Glutamatergic neuron (in vitro differentiated cells): ENCODE results near the gene PPP1R2. TPM values are rescaled to one million over a fixed set of nuclear protein-coding genes. Genes with fewer than 3 reads are reported as not detected.
A peak's percentile ranks its signal among the peaks of the same experiment; 100 is the strongest.
"Not testable (repeated sequence)": the region's sequence is repeated elsewhere in the genome, so short reads cannot be mapped to it uniquely, and the experiment has no call there.

Source experiments
- DNase-seq: peaks from one replicate; pipeline ENCODE4 v3.0.0; 2022
- H3K27ac Mint-ChIP-seq: one replicate; pipeline ENCODE4 v1.8.0; 2020; ENCODE audit warnings: mild to moderate bottlenecking, mixed read lengths, inconsistent platforms; ENCODE audit not compliant: unreplicated experiment
- H3K27me3 Mint-ChIP-seq: one replicate; pipeline ENCODE4 v1.8.0; 2020; ENCODE audit warnings: mild to moderate bottlenecking, moderate library complexity, mixed read lengths, inconsistent platforms; ENCODE audit not compliant: unreplicated experiment
- H3K36me3 Mint-ChIP-seq: one replicate; pipeline ENCODE4 v1.8.0; 2020; ENCODE audit warnings: mild to moderate bottlenecking, mixed read lengths, inconsistent platforms; ENCODE audit not compliant: unreplicated experiment
- H3K4me1 Mint-ChIP-seq: one replicate; pipeline ENCODE4 v1.8.0; 2020; ENCODE audit warnings: mild to moderate bottlenecking, low read depth, mixed read lengths, inconsistent platforms; ENCODE audit not compliant: unreplicated experiment
- H3K4me3 Mint-ChIP-seq: one replicate; pipeline ENCODE4 v1.8.0; 2020; ENCODE audit warnings: mild to moderate bottlenecking, mixed read lengths, inconsistent platforms; ENCODE audit not compliant: unreplicated experiment
- H3K9me3 Mint-ChIP-seq: one replicate; pipeline ENCODE4 v1.8.0; 2020; ENCODE audit warnings: mild to moderate bottlenecking, moderate library complexity, mixed read lengths, inconsistent platforms; ENCODE audit not compliant: unreplicated experiment
- long read RNA-seq: library from polyadenylated mRNA; unstranded; transcript quantifications from one replicate; pipeline ENCODE4 v2.0.0, GENCODE V29; 2020; ENCODE audit not compliant: unreplicated experiment
- total RNA-seq: library from RNA; stranded (reverse); fragmentation: NEBNext Ultra II Directional; extraction: Animal tissue kit (Norgen Biotek cat#: 25700); gene quantifications from one replicate; pipeline ENCODE4 v1.2.1, GENCODE V29; 2021; ENCODE audit not compliant: unreplicated experiment
- TF ChIP-seq, protein P1 (sequence below): fragments of 200-600 bp; sonication (generic); IDR thresholded peaks from one replicate; pipeline ENCODE4 v1.5.0; 2021; ENCODE audit not compliant: partially characterized antibody, unreplicated experiment

PPP1R2 gene
- 29.7 TPM for total RNA-seq
- long read RNA-seq, transcript PPP1R2-206 (6 exons, 3,450 nt), result major isoform, 29 of 35 reads
- long read RNA-seq, partial matches to known transcripts, result 2 of 35 reads
- long read RNA-seq, other reads (novel, unspliced or antisense), result 2 of 35 reads

DNA sequence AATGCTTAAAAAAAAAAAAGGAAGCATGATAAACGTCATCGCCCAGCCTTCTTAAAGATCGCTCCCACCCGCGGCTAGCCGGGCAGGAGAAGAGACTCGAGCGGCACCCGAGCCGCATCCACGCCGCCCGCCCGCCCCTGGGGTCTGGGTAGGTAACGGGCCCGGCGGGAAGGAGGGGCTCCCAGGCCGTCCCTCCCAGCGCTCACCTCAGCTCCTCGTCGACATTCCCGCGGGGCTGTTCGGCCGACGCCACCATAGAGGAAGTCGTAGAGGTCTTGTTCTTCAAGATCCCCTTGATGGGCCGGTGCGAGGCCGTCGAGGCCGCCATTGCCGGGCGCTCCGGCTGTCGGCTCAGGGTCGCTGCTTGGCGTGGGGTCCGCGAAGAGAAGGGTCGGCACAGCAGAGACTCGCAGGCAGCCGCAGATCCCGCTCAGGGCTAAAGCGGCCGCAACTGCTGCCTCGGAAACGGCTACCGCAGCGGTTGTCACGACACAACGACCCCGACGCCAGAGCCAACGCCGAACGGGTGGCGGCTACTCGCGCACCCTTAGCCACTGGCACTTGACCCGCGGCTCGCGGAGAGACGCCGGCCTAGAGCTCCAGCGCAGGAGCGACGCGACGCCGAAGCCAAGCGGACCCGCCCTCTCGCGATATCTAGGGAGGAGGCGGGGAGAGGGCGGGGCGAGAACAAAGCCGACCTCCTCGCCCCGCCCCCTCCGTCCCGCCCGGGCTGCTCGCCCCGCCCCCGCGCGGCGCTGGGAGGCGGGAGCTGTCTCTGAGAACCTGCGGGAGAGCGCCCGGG lies at the start of gene PPP1R2:
TSS of gene PPP1R2 (minus strand) at position 628 of the 802 bp plus-strand sequence. CDS start at position 328, 300 bp downstream.
- peaks cover 2% of the 10 kb centered on the region for H3K27me3 Mint-ChIP-seq
- peaks cover 1% of the 10 kb centered on the region for H3K9me3 Mint-ChIP-seq
- peaks cover 15% of the 10 kb centered on the region for H3K4me1 Mint-ChIP-seq
- H3K36me3 Mint-ChIP-seq, result no peaks in the 10 kb centered on the region
- DNase-seq, result peak; percentile 96
- peak within 1 kb of the TSS; percentile 87 for H3K4me3 Mint-ChIP-seq
- H3K27ac Mint-ChIP-seq, result peak within 1 kb of the TSS; percentile 55
- TF ChIP-seq, protein P1, sequence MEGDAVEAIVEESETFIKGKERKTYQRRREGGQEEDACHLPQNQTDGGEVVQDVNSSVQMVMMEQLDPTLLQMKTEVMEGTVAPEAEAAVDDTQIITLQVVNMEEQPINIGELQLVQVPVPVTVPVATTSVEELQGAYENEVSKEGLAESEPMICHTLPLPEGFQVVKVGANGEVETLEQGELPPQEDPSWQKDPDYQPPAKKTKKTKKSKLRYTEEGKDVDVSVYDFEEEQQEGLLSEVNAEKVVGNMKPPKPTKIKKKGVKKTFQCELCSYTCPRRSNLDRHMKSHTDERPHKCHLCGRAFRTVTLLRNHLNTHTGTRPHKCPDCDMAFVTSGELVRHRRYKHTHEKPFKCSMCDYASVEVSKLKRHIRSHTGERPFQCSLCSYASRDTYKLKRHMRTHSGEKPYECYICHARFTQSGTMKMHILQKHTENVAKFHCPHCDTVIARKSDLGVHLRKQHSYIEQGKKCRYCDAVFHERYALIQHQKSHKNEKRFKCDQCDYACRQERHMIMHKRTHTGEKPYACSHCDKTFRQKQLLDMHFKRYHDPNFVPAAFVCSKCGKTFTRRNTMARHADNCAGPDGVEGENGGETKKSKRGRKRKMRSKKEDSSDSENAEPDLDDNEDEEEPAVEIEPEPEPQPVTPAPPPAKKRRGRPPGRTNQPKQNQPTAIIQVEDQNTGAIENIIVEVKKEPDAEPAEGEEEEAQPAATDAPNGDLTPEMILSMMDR, result no peak

DNA sequence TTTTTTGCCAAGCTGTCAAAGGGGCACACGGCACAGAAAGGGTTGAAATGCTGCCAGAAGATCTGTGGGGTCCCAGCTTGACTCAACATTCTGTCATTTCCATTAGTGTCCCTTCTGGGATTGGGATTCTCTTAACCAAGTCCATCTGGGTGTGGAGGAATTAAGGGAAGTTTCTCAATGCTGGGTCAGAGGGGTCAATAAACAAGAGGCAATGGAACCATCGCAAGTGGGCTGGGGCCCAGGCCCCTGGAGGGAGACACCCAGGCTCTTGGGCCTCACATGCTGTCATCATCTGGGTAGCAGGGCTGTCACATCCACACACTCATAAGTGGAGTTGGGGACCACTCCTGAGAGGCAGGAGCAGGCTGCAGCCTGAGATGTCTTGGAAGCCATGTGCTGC lies 48.7 kb upstream of the PPP1R2 start:
- no peaks in the 10 kb centered on the region for H3K27me3 Mint-ChIP-seq
- H3K36me3 Mint-ChIP-seq, result no peaks in the 10 kb centered on the region
- TF ChIP-seq, protein P1, result no peak
- H3K27ac Mint-ChIP-seq, result no peak overlapping the region
- DNase-seq, result no peak
- no peak overlapping the region for H3K4me3 Mint-ChIP-seq
- H3K4me1 Mint-ChIP-seq, result no peaks in the 10 kb centered on the region
- no peaks in the 10 kb centered on the region for H3K9me3 Mint-ChIP-seq

DNA sequence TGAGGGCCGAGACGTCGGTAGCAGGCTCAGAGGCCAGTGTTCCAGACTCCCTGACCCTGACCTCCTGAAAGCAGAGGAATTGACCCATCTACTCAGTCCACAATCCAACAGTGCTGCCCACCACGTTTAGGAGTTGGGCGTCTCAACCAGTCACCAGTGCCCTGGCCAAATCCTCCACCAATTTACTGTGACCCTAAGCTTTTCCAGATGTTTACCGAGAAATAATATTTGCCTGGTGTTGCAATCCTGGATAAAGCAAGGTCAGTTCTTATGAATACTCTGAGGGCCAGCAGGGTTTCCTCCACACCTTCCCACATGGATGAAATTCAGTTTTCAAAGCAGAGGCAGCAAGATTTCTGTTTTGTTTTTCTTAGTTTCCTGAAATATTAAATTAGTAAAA lies 48.1 kb upstream of the PPP1R2 start:
- no peaks in the 10 kb centered on the region for H3K4me1 Mint-ChIP-seq
- no peaks in the 10 kb centered on the region for H3K9me3 Mint-ChIP-seq
- no peaks in the 10 kb centered on the region for H3K27me3 Mint-ChIP-seq
- H3K27ac Mint-ChIP-seq, result no peak overlapping the region
- no peaks in the 10 kb centered on the region for H3K36me3 Mint-ChIP-seq
- DNase-seq, result no peak
- TF ChIP-seq, protein P1, result no peak
- no peak overlapping the region for H3K4me3 Mint-ChIP-seq

DNA sequence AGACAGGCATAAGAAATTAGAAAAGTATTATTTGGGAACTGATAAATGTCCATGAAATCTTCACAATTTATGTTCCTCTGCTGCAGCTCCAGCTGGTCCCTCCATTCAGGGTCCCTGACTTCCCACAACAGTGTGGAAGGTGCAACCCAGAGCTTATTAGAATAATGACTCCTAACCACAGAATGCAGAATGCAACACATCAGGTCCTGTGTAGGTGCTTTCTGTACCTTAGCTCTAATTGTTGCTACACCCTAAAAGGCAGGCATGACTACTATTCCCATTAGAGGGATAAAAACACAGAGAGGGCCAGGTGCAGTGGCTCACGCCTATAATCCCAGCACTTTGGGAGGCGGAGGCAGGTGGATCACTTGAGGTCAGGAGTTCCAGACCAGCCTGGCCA lies 47.3 kb upstream of the PPP1R2 start:
- not testable (repeated sequence) for H3K4me3 Mint-ChIP-seq, H3K27me3 Mint-ChIP-seq, H3K27ac Mint-ChIP-seq, H3K4me1 Mint-ChIP-seq, H3K36me3 Mint-ChIP-seq, H3K9me3 Mint-ChIP-seq, DNase-seq

DNA sequence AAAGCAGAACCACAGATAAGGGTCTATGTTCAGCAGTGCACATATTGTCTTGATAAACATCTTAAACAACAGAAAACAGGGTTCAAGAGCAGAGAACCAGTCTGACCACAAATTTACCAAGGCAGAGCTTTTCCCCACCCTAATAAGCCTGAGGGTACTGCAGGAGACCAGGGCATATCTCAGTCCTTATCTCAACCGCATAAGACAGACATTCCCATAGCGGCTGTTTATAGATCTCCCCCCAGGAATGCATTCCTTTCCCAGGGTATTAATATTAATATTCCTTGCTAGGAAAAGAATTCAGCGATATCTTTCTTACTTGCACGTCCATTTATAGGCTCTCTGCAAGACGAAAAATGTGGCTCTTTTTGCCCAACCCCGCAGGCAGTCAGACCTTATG lies 46.7 kb upstream of the PPP1R2 start:
- DNase-seq, H3K27ac Mint-ChIP-seq, H3K9me3 Mint-ChIP-seq, H3K4me3 Mint-ChIP-seq, H3K27me3 Mint-ChIP-seq, H3K36me3 Mint-ChIP-seq, H3K4me1 Mint-ChIP-seq: not testable (repeated sequence)

GRCh38 chr3:195587824-195588223 lies 44.7 kb upstream of the PPP1R2 start:
- DNase-seq, result no peak
- H3K4me1 Mint-ChIP-seq, result peaks cover 3% of the 10 kb centered on the region
- H3K9me3 Mint-ChIP-seq, result peaks cover 2% of the 10 kb centered on the region
- no peaks in the 10 kb centered on the region for H3K36me3 Mint-ChIP-seq
- TF ChIP-seq, protein P1, result no peak
- no peak overlapping the region for H3K27ac Mint-ChIP-seq
- no peak overlapping the region for H3K4me3 Mint-ChIP-seq
- no peaks in the 10 kb centered on the region for H3K27me3 Mint-ChIP-seq
